DMS153 (cell line): ENCODE measurements around the gene NFIA.

ENCODE experiments used
- DNase-seq: peaks from one replicate; lab custom pipeline; 2025; lab: John Stamatoyannopoulos, UW

NFIA gene

DNA sequence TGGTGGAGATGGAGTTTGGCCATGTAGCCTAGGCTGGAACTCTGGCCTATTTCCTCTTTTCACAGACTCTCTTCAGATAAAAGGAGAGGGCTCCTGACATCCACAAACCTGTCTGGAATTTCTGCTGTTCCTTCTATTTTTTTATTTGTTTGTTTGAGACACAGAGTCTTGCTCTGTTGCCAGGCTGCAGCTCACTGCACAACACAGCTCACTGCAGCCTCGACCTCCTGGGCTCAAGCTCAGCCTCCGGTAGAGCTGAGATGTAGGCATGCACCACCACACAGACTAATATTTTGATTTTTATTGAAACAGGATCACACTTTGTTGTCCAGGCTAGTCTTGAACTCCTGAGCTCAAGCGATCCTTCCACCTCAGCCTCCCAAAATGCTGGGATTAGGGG is 411.6 kb downstream of the NFIA start:
- DNase-seq: no peak

- DNase-seq: no peak
Measured at GRCh38 chr1:61496501-61496900, 414.1 kb downstream of the NFIA start.

DNA sequence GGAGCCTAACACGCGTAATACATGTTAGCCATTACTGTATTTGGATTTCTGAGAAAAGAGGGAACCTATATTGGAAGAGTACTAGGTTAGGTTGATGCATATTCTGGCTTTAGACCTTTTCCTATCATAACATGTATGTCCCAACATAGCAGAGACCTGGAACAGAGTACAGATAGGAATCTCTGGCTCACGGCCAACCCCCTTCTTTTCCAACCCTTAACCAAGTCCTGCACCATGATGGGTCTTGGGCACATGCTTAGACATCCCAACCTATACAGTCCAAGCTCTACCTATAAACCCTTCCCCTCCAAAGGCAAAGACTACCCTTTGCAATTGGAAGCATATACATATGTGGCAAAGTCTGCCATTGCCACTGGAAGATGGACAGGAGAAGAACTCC is 414.7 kb downstream of the NFIA start:
- DNase-seq: no peak

GRCh38 chr1:61498342-61498741 is 416.0 kb downstream of the NFIA start:
- DNase-seq: no peak

DNA sequence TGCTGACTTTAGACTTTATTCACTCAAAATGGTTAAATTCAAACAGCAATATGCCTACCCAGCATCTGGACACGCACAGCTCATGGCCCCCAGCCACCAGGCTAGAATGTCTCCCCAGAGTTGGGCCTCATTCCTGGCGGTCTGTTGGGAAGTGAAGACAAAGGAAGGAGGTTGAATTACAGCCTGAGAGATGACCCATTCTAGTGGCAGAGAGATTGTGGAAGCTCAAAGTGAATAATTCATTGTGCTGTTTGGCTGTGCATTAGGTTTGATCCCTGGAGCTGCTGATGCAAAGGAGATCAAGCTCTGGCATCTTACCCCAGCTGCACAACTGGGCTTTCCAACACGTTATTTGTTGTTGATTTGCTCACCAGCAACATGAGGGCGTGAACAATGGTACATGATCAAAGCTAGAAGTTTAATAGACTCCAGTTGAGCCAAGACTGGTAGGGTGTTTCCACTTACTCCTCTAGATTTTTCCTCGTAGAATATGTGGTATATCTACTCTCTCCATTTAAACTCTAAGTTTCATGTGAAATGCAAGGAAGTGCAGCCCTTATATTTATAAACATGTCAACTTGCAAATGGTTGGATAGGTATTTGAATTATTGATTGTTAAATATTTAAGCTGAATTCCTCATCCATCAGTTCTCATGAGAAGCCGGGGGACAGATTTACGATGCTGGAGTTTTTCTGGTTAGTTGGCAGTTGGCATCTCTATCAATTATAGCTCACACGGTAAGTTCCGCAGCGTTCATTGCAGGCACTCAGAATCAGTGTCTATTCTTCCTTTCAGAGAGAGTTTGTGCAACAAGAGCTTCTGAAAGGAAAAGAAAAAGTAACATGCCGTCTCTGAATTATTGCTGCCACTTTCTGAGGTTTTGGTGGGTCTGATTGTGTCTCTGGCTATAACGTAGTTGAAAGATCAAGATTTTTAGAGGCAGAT is 419.9 kb downstream of the NFIA start:
- no peak for DNase-seq

DNA sequence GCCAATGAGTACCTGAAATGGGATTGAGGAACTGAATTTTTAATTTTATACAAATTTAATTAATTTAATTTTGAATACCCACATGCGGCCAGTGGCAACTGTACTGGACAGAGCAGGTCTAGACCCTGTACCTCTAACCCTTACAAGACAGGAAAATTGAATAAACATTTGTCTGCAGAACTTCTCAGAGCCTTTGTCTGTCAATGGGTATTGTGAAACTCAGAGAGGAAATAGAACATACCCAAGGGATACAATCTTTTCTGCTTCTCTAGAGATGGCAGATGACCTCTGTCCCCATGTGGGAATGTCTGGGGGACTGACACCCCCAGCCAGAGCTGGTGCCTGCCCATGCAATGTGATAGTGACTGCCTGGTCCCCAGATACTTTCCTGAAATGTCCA is 421.9 kb downstream of the NFIA start:
- no peak for DNase-seq

DNA sequence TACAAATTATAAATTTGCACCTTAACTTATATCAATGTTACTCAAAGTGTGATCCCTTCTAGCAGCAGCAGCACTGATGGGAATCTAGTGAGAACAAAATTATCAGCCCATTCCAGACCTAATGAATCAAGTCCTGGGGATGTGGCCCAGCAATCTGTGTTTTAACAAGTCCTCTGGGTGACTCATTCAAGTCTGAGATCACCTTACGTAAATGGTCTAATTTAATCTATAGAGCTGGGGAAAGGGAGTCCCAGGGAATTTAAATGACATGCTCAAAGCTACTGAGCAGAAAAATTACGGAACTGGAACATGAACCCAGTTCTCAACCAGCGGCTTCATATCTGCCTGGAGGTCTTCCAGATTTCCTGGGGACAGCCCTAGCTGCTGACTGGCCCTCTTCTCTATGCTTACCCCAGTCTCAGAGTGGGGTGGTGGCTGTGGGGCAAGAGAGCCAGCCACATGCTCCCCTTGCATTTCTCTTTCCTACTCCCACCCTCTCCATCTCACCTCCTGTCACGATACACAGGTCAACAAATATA is 422.6 kb downstream of the NFIA start:
- no peak for DNase-seq

- DNase-seq: no peak
Measured at GRCh38 chr1:61506236-61506635, 423.9 kb downstream of the NFIA start.

DNA sequence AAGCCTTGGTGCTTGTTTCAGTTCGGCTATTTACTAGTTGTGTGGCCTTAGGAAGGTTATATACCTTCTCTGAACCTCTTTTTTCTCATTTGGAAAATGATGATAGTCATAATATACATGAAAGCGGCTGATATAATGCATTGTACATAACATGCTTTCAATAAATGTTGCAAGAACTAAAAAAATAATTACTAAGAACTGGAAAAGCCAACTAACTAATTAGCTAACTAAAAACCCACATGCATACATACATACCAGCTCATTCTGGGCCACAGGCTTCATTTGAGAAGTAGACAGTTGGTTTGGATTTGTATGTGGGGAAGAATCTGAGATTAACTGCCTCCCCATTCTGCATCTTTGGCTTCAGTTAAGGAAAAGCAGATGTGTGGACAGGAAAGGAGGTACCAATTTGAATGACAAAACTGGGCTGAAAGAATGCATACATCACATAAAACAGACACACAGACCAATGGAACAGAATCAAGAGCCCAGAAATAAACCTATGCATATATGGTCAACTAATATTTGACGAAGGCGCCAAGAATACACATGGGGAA is 424.7 kb downstream of the NFIA start:
- no peak for DNase-seq
